T-cell (primary cell): ENCODE results near the gene CA10. TPM values are rescaled to one million over a fixed set of nuclear protein-coding genes. Genes with fewer than 3 reads are reported as not detected.

Source experiments
- ATAC-seq, 4 experiments: fragments of 200-7000 bp in 3 of 4; fragments of 150-1000 bp in 1 of 4; cut with Tn5 transposase; replicated peaks in 1 of 4; 1 replicate in 3 of 4; 2 replicates in 1 of 4; pipeline ENCODE4 v1.10.0; 2021; ENCODE audit warnings: moderate library complexity in 3 of 4, mild to moderate bottlenecking in 2 of 4, moderate number of reproducible peaks in 1 of 4
- CTCF ChIA-PET, 2 donors: fragments of 300-600 bp; sonication (Branson Sonifier 250); formaldehyde crosslinking; loops; one replicate each; lab custom pipeline; 2022; ENCODE audit warnings: antibody characterized with exemption in 2 of 2; lab: Charles Lee
- POLR2A ChIA-PET, 2 donors: fragments of 300-600 bp; sonication (Branson Sonifier 250); formaldehyde crosslinking; loops; one replicate each; lab custom pipeline; 2022; ENCODE audit warnings: antibody characterized with exemption in 2 of 2; lab: Charles Lee
- DNase-seq, 35 experiments: peaks; one replicate each; pipeline versions ENCODE4 v3.0.0 to v3.0.0-alpha.2; 2013 to 2023
- H3K27ac ChIP-seq: one replicate; pipeline ENCODE4 v1.5.1; 2013; ENCODE audit warnings: low read length
- H3K27me3 ChIP-seq, 2 experiments: replicated peaks in 1 of 2; 1 replicate in 1 of 2; 2 replicates in 1 of 2; pipeline versions ENCODE4 v1.6.1 to v1.7.0; 2013; ENCODE audit warnings: low read length in 1 of 2, mixed read lengths in 1 of 2; ENCODE audit not compliant: control insufficient read depth in 2 of 2, insufficient read depth in 2 of 2; ENCODE audit errors: extremely low read depth in 1 of 2
- H3K36me3 ChIP-seq, 2 donors: 1 replicate in 1 of 2; 2 replicates in 1 of 2; pipeline versions ENCODE4 v1.6.1 to v1.7.0; 2013; ENCODE audit warnings: low read length in 1 of 2; ENCODE audit not compliant: control insufficient read depth in 2 of 2, insufficient read depth in 1 of 2; ENCODE audit errors: extremely low read depth in 1 of 2
- H3K4me1 ChIP-seq, 2 experiments: 1 replicate in 1 of 2; 2 replicates in 1 of 2; pipeline versions ENCODE4 v1.6.1 to v1.7.0; 2013; ENCODE audit warnings: low read length in 2 of 2, mixed read lengths in 1 of 2; ENCODE audit not compliant: insufficient read depth in 2 of 2, control insufficient read depth in 1 of 2; ENCODE audit errors: extremely low read depth in 1 of 2
- H3K4me3 ChIP-seq, 2 donors: 1 replicate in 1 of 2; 2 replicates in 1 of 2; pipeline versions ENCODE4 v1.5.1 to v1.7.0; 2013; ENCODE audit warnings: mild to moderate bottlenecking in 2 of 2, low read length in 1 of 2, moderate library complexity in 1 of 2; ENCODE audit not compliant: control insufficient read depth in 1 of 2; ENCODE audit errors: extremely low read depth in 1 of 2
- H3K9me3 ChIP-seq: 2 replicates; pipeline ENCODE4 v1.7.0; 2013
- H3K27ac Mint-ChIP-seq, 2 donors: one replicate each; pipeline ENCODE4 v1.8.0; 2020 to 2021; ENCODE audit warnings: mild to moderate bottlenecking in 2 of 2, mixed read lengths in 2 of 2
- H3K27me3 Mint-ChIP-seq, 2 donors: one replicate each; pipeline ENCODE4 v1.8.0; 2021 to 2022; ENCODE audit warnings: mixed read lengths in 2 of 2
- H3K36me3 Mint-ChIP-seq: one replicate; pipeline ENCODE4 v1.8.0; 2021; ENCODE audit warnings: mixed read lengths
- H3K4me1 Mint-ChIP-seq, 3 donors: one replicate each; pipeline ENCODE4 v1.8.0; 2020 to 2022; ENCODE audit warnings: mixed read lengths in 3 of 3, mild to moderate bottlenecking in 1 of 3
- H3K4me3 Mint-ChIP-seq, 3 donors: one replicate each; pipeline ENCODE4 v1.8.0; 2020 to 2022; ENCODE audit warnings: mild to moderate bottlenecking in 3 of 3, mixed read lengths in 3 of 3, moderate library complexity in 3 of 3
- H3K9me3 Mint-ChIP-seq, 3 donors: one replicate each; pipeline ENCODE4 v1.8.0; 2020 to 2022; ENCODE audit warnings: mixed read lengths in 3 of 3
- WGBS: methylation state at CpG from one replicate; pipeline ENCODE4 v1.1.5; 2013; ENCODE audit warnings: missing lambda C conversion rate; ENCODE audit not compliant: insufficient coverage; 5-methylcytosine and 5-hydroxymethylcytosine counted together
- total RNA-seq, 35 experiments: library from RNA in 6 of 35; stranded (reverse) in 6 of 35; fragments of 120-200 nt in 1 of 35; gene quantifications; one replicate each; pipeline versions ENCODE4 v1.2.1 to v1.2.4 and lab custom pipeline; 2013 to 2026

The CA10 gene
- total RNA-seq, 5 donors from 2014 or later (not counting 1 experiment from before 2014, with no cell fraction given) = 0.30 TPM; not detected in 4

DNA sequence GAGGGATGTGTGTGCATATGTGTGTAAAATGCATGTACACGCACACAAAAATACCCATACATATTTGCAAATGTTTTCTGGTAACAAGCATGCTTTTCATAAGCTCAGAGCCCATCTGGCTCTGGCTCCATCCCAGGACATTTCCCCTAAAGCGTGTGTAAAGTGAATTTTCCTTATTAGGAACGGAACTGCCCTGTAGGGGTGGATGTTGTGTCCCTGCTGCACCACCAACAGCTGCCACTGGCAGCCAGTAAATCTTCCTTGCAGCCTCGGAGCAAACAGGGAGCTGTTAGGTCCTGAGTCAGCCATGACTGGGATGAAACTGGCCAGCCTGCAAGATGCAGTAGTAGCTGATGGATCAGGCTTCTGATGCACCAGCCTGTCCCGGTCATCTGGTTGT lies 504.6 kb downstream of the CA10 start:
- Histone ChIP-seq H3K27me3 (no peaks in the 10 kb centered on the region), H3K27ac (no peak overlapping the region), H3K4me1 (no peaks in the 10 kb centered on the region), H3K9me3 (no peaks in the 10 kb centered on the region), H3K4me3 (no peak overlapping the region), H3K36me3 (no peaks in the 10 kb centered on the region)
- no peaks in the 10 kb centered on the region for H3K4me1 Mint-ChIP-seq
- DNase-seq (no peak), ATAC-seq (no peak)
- ChIA-PET POLR2A (no interaction called here), CTCF (no interaction called here)
- H3K4me3 Mint-ChIP-seq = no peak overlapping the region
- WGBS = 14% methylated on average over 2 of the region's 5 CpGs
- H3K27me3 Mint-ChIP-seq = peaks cover 16 to 46% of the 10 kb centered on the region in 2 donors
- no peaks in the 10 kb centered on the region for H3K36me3 Mint-ChIP-seq
- no peak overlapping the region for H3K27ac Mint-ChIP-seq
- H3K9me3 Mint-ChIP-seq = no peaks in the 10 kb centered on the region

DNA sequence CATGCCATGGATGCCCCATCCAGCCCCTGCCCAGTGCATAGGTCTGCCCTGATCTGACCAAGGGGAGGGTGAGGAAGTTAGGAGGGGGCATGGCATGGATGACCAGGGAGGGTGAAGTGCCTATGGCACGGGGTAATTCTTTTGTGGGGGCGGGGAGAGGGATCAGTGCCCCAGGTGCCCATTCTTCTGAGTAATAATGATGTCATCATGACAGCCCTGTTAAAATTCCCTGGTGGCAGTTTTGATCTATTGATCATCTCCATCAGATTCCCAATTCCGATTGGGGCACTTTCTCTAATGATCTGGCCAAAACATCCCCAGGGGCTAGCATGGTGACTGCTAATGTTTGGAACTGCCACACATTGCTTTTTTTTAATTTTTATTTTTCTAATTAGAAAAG lies 506.0 kb downstream of the CA10 start:
- H3K4me1 ChIP-seq = no peaks in the 10 kb centered on the region
- POLR2A ChIA-PET = no interaction called here
- DNase-seq = no peak
- no peaks in the 10 kb centered on the region for H3K9me3 ChIP-seq
- 20% methylated on average over 2 of the region's 3 CpGs for WGBS
- Mint-ChIP-seq H3K9me3 (no peaks in the 10 kb centered on the region), H3K36me3 (no peaks in the 10 kb centered on the region), H3K4me3 (no peak overlapping the region), H3K27me3 (peaks cover 18 to 45% of the 10 kb centered on the region in 2 donors), H3K4me1 (no peaks in the 10 kb centered on the region), H3K27ac (no peak overlapping the region)
- peaks cover 0 to 2% of the 10 kb centered on the region in 2 experiments for H3K27me3 ChIP-seq
- H3K4me3 ChIP-seq = no peak overlapping the region
- CTCF ChIA-PET = no interaction called here
- ATAC-seq = no peak
- no peak overlapping the region for H3K27ac ChIP-seq
- H3K36me3 ChIP-seq = no peaks in the 10 kb centered on the region

DNA sequence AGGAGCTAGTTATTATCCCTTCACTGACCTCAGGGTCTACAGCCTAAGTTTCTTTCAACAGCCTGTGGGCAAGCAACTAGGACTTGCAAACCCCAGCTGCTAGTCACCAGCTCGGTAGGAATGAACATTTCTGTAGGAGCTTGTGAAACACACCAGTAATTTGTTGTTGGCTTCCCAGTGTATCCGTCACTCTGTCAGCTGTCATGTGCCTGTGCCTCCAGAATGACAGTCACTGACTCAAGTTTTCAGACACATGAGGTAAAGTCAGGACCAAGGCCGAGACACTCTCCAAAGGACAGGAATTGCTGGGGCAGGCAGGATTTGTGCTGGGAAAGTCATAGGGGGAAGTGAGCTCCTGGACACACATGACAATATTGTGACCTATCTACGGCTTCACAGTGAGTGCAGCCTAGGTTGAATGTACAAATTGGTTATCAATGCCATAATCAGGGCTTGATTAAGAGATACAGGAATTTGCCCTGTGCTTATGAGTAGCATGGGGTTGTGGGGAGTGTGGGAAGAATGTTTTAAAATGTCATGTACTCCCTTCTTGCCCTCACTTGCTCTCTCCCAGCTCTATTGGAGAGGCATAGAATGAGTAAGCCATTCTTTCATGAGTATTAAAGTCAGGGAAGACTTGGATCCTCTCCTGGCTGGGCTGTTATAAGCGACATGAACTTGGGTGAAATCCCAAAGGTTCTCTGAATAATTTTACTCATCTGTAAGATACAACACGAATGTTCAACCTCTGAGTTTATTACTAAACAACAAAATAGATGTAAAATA lies 506.8 kb downstream of the CA10 start:
- ChIA-PET CTCF (no interaction called here), POLR2A (no interaction called here)
- Mint-ChIP-seq H3K36me3 (no peaks in the 10 kb centered on the region), H3K4me1 (no peaks in the 10 kb centered on the region), H3K27ac (no peak overlapping the region), H3K9me3 (no peaks in the 10 kb centered on the region), H3K4me3 (no peak overlapping the region), H3K27me3 (peaks cover 23 to 54% of the 10 kb centered on the region in 2 donors)
- Histone ChIP-seq H3K9me3 (no peaks in the 10 kb centered on the region), H3K27ac (no peak overlapping the region), H3K27me3 (peaks cover 0 to 7% of the 10 kb centered on the region in 2 experiments), H3K36me3 (no peaks in the 10 kb centered on the region), H3K4me3 (no peak overlapping the region), H3K4me1 (no peaks in the 10 kb centered on the region)
- no peak for DNase-seq
- 77% methylated on average over 4 of the region's 6 CpGs for WGBS
- ATAC-seq = no peak

DNA sequence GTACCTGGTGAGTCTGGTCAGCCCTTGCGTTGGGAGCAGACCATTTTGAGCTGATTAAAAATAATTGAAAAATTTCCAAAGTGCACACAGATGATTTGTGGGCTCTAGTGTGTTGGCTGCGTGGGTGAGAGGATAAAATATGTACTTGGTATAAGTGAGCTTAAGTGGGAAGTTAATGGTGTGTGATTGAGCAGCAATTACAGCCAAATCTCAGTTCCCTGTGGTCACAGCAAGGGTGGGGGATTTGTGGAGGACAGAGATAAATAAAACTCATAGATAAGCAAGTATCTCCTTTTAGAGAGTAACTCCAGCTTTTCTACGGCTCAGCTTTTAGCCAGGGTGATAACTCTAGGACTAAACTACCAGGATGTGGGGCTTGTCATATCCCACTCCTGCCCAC lies 507.7 kb downstream of the CA10 start:
- Mint-ChIP-seq H3K9me3 (no peaks in the 10 kb centered on the region), H3K4me1 (no peaks in the 10 kb centered on the region), H3K4me3 (no peak overlapping the region), H3K27me3 (peaks cover 28 to 59% of the 10 kb centered on the region in 2 donors), H3K36me3 (no peaks in the 10 kb centered on the region), H3K27ac (no peak overlapping the region)
- CTCF ChIA-PET = no interaction called here
- no peak for ATAC-seq
- Histone ChIP-seq H3K4me3 (no peak overlapping the region), H3K9me3 (no peaks in the 10 kb centered on the region), H3K27ac (no peak overlapping the region), H3K27me3 (peaks cover 0 to 10% of the 10 kb centered on the region in 2 experiments), H3K36me3 (no peaks in the 10 kb centered on the region), H3K4me1 (no peaks in the 10 kb centered on the region)
- POLR2A ChIA-PET = no interaction called here
- WGBS = 73% methylated on average over 2 of the region's 3 CpGs
- no peak for DNase-seq

DNA sequence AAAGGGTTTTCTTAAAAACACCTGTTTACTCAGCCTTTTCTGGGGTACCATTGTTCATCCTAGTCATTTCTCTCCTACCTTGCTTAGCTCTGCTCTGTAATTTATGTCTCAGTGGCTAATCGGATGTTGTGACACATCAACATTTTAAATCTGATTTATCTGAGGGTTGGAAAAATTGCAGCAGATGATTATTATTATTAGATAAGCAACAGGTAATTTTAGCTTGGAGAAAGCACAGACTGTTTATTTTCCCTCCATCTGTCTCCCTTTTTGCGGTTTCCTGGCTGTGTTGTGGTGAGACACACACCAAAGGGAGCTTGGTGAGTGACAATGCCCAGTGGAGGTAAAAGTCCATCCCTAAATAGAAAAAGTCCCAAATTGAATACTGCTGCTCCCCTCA lies 508.3 kb downstream of the CA10 start:
- CTCF ChIA-PET = no interaction called here
- peaks cover 32 to 60% of the 10 kb centered on the region in 2 donors for H3K27me3 Mint-ChIP-seq

DNA sequence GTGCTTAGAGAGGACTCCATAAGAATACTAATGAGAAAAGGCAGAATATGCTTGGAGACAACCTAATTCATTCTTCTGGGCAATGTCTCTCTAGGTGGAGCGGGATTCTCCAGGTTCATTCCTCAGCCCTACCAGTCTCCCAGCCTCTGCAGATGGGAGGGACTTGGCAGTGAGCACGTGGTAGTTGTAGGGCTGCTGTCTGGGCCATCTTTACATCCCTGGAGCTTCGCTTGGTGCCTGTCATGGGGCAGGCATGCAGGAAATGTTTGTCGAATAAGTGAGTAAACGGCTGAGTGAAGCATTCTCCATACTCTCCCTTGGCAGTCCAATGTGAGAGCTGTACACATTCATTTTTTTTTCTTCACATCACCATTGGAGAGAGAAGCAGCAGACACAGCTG lies 510.7 kb downstream of the CA10 start:
- WGBS = no CpG with 5 or more reads among the region's 5 CpGs
- Mint-ChIP-seq H3K4me3 (no peak overlapping the region), H3K27ac (no peak overlapping the region), H3K4me1 (no peaks in the 10 kb centered on the region), H3K27me3 (peaks cover 49 to 71% of the 10 kb centered on the region in 2 donors), H3K9me3 (no peaks in the 10 kb centered on the region), H3K36me3 (no peaks in the 10 kb centered on the region)
- POLR2A ChIA-PET = interaction anchor here in 1 of 2 donors (0.6 kb wide), 1 partner anchor 319 kb away, joined by 3 read pairs; no protein-coding TSS in a partner anchor
- Histone ChIP-seq H3K4me1 (no peaks in the 10 kb centered on the region), H3K27me3 (peaks cover 0 to 10% of the 10 kb centered on the region in 2 experiments), H3K27ac (no peak overlapping the region), H3K36me3 (no peaks in the 10 kb centered on the region), H3K9me3 (no peaks in the 10 kb centered on the region), H3K4me3 (no peak overlapping the region)
- no peak for ATAC-seq
- DNase-seq = no peak
- CTCF ChIA-PET = no interaction called here

More for the DNA sequence above, 508.3 kb downstream of the CA10 start:
- ATAC-seq (no peak), DNase-seq (no peak)
- no peaks in the 10 kb centered on the region for H3K9me3 ChIP-seq
- peaks cover 0 to 10% of the 10 kb centered on the region in 2 experiments for H3K27me3 ChIP-seq
- no CpG with 5 or more reads among the region's 2 CpGs for WGBS
- Mint-ChIP-seq H3K9me3 (no peaks in the 10 kb centered on the region), H3K4me1 (no peaks in the 10 kb centered on the region), H3K4me3 (no peak overlapping the region), H3K27ac (no peak overlapping the region), H3K36me3 (no peaks in the 10 kb centered on the region)
- no peak overlapping the region for H3K27ac ChIP-seq
- H3K4me1 ChIP-seq = no peaks in the 10 kb centered on the region
- H3K4me3 ChIP-seq = no peak overlapping the region
- POLR2A ChIA-PET = no interaction called here
- H3K36me3 ChIP-seq = no peaks in the 10 kb centered on the region
